Uterus (tissue), 4 donors: ENCODE results near the gene LRBA. TPM values are rescaled to one million over a fixed set of nuclear protein-coding genes. Genes with fewer than 3 reads are reported as not detected.

Source experiments
- DNase-seq, 2 donors: peaks; one replicate each; pipeline ENCODE4 v3.0.0-alpha.2; 2019 to 2020
- H3K27ac ChIP-seq, 2 donors: fragments of 200-600 bp; sonication (generic); 1 replicate in 1 of 2; 2 replicates in 1 of 2; pipeline ENCODE4 v1.5.1; 2016 to 2018
- H3K27me3 ChIP-seq, 2 donors: fragments of 200-600 bp; sonication (generic); one replicate each; pipeline ENCODE4 v1.5.1; 2018 to 2019; ENCODE audit warnings: control low read depth in 1 of 2
- H3K36me3 ChIP-seq, 2 donors: fragments of 200-600 bp; sonication (generic); one replicate each; pipeline ENCODE4 v1.5.1; 2019; ENCODE audit warnings: control low read depth in 1 of 2
- H3K4me1 ChIP-seq, 2 donors: fragments of 200-600 bp; sonication (generic); one replicate each; pipeline ENCODE4 v1.5.1; 2018 to 2019; ENCODE audit warnings: control low read depth in 1 of 2
- H3K4me3 ChIP-seq, 2 donors: fragments of 200-600 bp; sonication (generic); 1 replicate in 1 of 2; 2 replicates in 1 of 2; pipeline ENCODE4 v1.5.1; 2018 to 2019; ENCODE audit warnings: mild to moderate bottlenecking in 1 of 2
- H3K9me3 ChIP-seq, 2 donors: fragments of 200-600 bp; sonication (generic); one replicate each; pipeline ENCODE4 v1.5.1; 2019; ENCODE audit warnings: control low read depth in 1 of 2
- POLR2A ChIP-seq, 2 donors: fragments of 450-650 bp; IDR thresholded peaks; one replicate each; pipeline ENCODE4 v1.6.1; 2016; ENCODE audit warnings: antibody characterized with exemption in 2 of 2, mild to moderate bottlenecking in 1 of 2, moderate library complexity in 1 of 2
- intact Hi-C: fragments of 100-400 bp; cut with DNase I; formaldehyde crosslinking; loops from one replicate; pipeline ENCODE4 v1.15.1; 2023; ENCODE audit warnings: low total_unique reads
- total RNA-seq, 4 donors: library from RNA; depleted of rRNA in 3 of 4; stranded (reverse); fragments of >200 nt in 3 of 4; gene quantifications; one replicate each; pipeline versions ENCODE4 v1.1.0 to v1.2.4, GENCODE V29; 2014 to 2023
- TF ChIP-seq, protein P1 (sequence below), 4 experiments: fragments of 200-600 bp in 2 of 4; fragments of 450-650 bp in 2 of 4; sonication (generic) in 2 of 4; IDR thresholded peaks; one replicate each; pipeline ENCODE4 v1.5.1; 2016 to 2019; ENCODE audit warnings: antibody characterized with exemption in 4 of 4, mild to moderate bottlenecking in 2 of 4, moderate library complexity in 1 of 4
- donor health status: DM: yes; HTN: yes; CAD: no.

LRBA gene
- total RNA-seq, 4 donors from 2014 or later = 32.0 to 126 (median 41.7) TPM

- Histone ChIP-seq H3K27me3 (no peaks in the 10 kb centered on the region), H3K4me1 (no peaks in the 10 kb centered on the region), H3K9me3 (no peaks in the 10 kb centered on the region), H3K36me3 (no peaks in the 10 kb centered on the region), H3K4me3 (no peak overlapping the region), H3K27ac (no peak overlapping the region)
- DNase-seq = no peak
- intact Hi-C loops = no loop called here
- no peak for TF ChIP-seq POLR2A (IDR thresholded peaks at IDR 0.05)
- TF ChIP-seq, protein P1, sequence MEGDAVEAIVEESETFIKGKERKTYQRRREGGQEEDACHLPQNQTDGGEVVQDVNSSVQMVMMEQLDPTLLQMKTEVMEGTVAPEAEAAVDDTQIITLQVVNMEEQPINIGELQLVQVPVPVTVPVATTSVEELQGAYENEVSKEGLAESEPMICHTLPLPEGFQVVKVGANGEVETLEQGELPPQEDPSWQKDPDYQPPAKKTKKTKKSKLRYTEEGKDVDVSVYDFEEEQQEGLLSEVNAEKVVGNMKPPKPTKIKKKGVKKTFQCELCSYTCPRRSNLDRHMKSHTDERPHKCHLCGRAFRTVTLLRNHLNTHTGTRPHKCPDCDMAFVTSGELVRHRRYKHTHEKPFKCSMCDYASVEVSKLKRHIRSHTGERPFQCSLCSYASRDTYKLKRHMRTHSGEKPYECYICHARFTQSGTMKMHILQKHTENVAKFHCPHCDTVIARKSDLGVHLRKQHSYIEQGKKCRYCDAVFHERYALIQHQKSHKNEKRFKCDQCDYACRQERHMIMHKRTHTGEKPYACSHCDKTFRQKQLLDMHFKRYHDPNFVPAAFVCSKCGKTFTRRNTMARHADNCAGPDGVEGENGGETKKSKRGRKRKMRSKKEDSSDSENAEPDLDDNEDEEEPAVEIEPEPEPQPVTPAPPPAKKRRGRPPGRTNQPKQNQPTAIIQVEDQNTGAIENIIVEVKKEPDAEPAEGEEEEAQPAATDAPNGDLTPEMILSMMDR (IDR thresholded peaks at IDR 0.05) = no peak
Observed at GRCh38 chr4:151049430-151049884, 34.4 kb upstream of the LRBA start.

DNA sequence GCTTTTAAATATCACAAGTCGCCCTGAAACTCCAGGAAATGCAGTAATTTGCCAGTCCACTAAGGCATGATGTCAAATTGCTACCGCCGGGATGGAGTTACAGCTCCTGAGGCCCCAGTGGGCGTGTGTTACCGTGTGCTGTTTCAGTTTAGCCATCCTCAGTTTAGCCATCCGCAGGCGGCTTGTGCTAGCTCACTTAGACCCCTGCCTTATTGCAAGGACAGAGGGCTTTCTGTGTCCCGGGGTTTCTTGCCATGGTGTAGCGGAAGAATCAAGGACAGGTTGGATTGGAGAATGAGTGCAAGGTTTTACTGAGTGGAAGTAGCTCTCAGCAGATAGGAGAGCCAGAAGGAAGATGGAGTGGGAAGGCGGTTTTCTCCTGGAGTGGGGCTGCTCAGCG lies 33.8 kb upstream of the LRBA start:
- Histone ChIP-seq H3K27me3 (no peaks in the 10 kb centered on the region), H3K9me3 (no peaks in the 10 kb centered on the region), H3K4me1 (no peaks in the 10 kb centered on the region), H3K4me3 (no peak overlapping the region), H3K27ac (no peak overlapping the region), H3K36me3 (no peaks in the 10 kb centered on the region)
- intact Hi-C loops = no loop called here
- no peak for DNase-seq
- TF ChIP-seq, protein P1 (IDR thresholded peaks at IDR 0.05) = no peak
- TF ChIP-seq POLR2A (IDR thresholded peaks at IDR 0.05) = no peak

- Histone ChIP-seq H3K36me3 (no peaks in the 10 kb centered on the region), H3K4me3 (no peak overlapping the region), H3K9me3 (no peaks in the 10 kb centered on the region), H3K4me1 (no peaks in the 10 kb centered on the region), H3K27ac (no peak overlapping the region), H3K27me3 (no peaks in the 10 kb centered on the region)
- TF ChIP-seq, protein P1 (IDR thresholded peaks at IDR 0.05) = no peak
- TF ChIP-seq POLR2A (IDR thresholded peaks at IDR 0.05) = no peak
- intact Hi-C loops = no loop called here
- no peak for DNase-seq
Observed at GRCh38 chr4:151046609-151047008, 31.5 kb upstream of the LRBA start.

- no peaks in the 10 kb centered on the region for H3K9me3 ChIP-seq
- intact Hi-C loops = no loop called here
- no peak for TF ChIP-seq POLR2A (IDR thresholded peaks at IDR 0.05)
- TF ChIP-seq, protein P1 (IDR thresholded peaks at IDR 0.05) = no peak
- no peak overlapping the region for H3K4me3 ChIP-seq
- no peaks in the 10 kb centered on the region for H3K4me1 ChIP-seq
- no peak for DNase-seq
- H3K27ac ChIP-seq = no peak overlapping the region
- H3K36me3 ChIP-seq = no peaks in the 10 kb centered on the region
- no peaks in the 10 kb centered on the region for H3K27me3 ChIP-seq
Observed at GRCh38 chr4:151045907-151046306, 30.8 kb upstream of the LRBA start.

- intact Hi-C loops = no loop called here
- Histone ChIP-seq H3K36me3 (no peaks in the 10 kb centered on the region), H3K27me3 (no peaks in the 10 kb centered on the region), H3K4me1 (no peaks in the 10 kb centered on the region), H3K27ac (no peak overlapping the region), H3K4me3 (no peak overlapping the region), H3K9me3 (no peaks in the 10 kb centered on the region)
- no peak for DNase-seq
- TF ChIP-seq POLR2A (IDR thresholded peaks at IDR 0.05) = no peak
- TF ChIP-seq, protein P1 (IDR thresholded peaks at IDR 0.05) = no peak
Observed at GRCh38 chr4:151043803-151044515, 28.9 kb upstream of the LRBA start.
